Measurements from ENCODE around the gene RBM34.
A peak's percentile ranks its signal among the peaks of the same experiment; 100 is the strongest.
"Not testable (repeated sequence)": the region's sequence is repeated elsewhere in the genome, so short reads cannot be mapped to it uniquely, and the experiment has no call there.

The RBM34 gene

DNA sequence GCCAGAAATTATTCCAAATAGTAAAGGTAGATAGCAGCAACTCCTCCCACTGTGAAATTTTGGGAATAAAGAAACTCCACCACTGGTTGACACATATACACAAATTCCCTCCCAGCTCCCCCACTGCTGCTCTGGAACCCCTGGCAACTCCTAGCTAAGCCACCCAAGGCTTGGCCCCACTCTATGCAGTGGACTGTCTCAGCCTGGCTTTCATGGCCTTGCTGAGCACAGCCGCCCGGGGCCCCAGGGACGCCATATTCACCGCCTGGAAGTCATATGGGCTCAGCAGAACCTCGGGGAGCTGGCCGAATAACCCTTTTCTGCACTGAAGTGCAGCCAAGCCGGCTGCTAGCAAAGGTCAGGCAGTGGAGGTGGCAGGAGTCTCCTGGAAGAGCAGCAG is 15.4 kb upstream of the RBM34 start:
- no peak for TF ChIP-seq CTCF (IDR thresholded peaks at IDR 0.05)
- Histone ChIP-seq H3K36me3 (peaks cover 58 to 69% (median 62%) of the 10 kb centered on the region in 3 donors), H3K4me3 (no peak overlapping the region), H3K9me3 (no peaks in the 10 kb centered on the region), H3K27ac (no peak overlapping the region), H3K4me1 (no peaks in the 10 kb centered on the region), H3K27me3 (no peaks in the 10 kb centered on the region)
- DNase-seq, result no peak
- intact Hi-C loops (cut with DNase I; ENCODE audit: low total_unique reads), result no loop called here

- Histone ChIP-seq H3K27me3 (no peaks in the 10 kb centered on the region), H3K27ac (no peak overlapping the region), H3K4me1 (no peaks in the 10 kb centered on the region), H3K4me3 (no peak overlapping the region), H3K36me3 (peaks cover 44 to 76% (median 51%) of the 10 kb centered on the region in 3 donors), H3K9me3 (no peaks in the 10 kb centered on the region)
- intact Hi-C loops (cut with DNase I; ENCODE audit: low total_unique reads), result no loop called here
- no peak for DNase-seq
- TF ChIP-seq CTCF (IDR thresholded peaks at IDR 0.05), result no peak
These were observed 8.9 kb upstream of the RBM34 start for GRCh38 chr1:235169986-235170385.

DNA sequence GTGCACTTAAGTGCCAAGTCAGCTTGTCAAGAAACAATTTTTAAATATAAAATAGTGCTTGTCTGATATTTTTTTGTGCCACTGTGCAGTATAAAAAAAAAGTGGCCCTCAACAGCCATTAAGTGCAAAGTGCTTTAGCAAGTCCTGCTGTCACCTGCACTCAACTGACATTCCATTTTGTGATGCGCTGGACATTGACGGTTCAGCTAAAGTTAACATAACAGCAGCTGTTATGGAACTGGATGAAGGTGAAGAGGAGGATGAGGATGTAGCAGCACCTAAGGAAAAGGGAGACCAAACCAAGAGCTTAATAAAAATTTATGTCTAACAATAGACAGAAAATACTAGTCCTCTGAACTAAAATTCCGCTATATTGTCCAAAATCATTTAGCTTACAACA is 7.3 kb upstream of the RBM34 start:
- DNase-seq, result no peak

GRCh38 chr1:235161685-235162327 is 756 bp upstream of the RBM34 start:
- DNase-seq, result no peak
- peaks cover 8 to 28% (median 11%) of the 10 kb centered on the region in 3 donors for H3K36me3 ChIP-seq
- H3K27me3 ChIP-seq, result no peaks in the 10 kb centered on the region
- peaks cover 0 to 22% (median 10%) of the 10 kb centered on the region in 4 donors for H3K4me1 ChIP-seq
- intact Hi-C loops (cut with DNase I; ENCODE audit: low total_unique reads), result no loop called here
- peak overlapping the region; percentile 81 to 88 for H3K27ac ChIP-seq
- peak overlapping the region; percentile 63 to 88 for H3K4me3 ChIP-seq
- H3K9me3 ChIP-seq, result no peaks in the 10 kb centered on the region
- no peak for TF ChIP-seq CTCF (IDR thresholded peaks at IDR 0.05)

More for the DNA sequence above, 7.3 kb upstream of the RBM34 start:
- Histone ChIP-seq H3K27me3 (no peaks in the 10 kb centered on the region), H3K36me3 (peaks cover 32 to 63% (median 39%) of the 10 kb centered on the region in 3 donors), H3K4me3 (no peak overlapping the region), H3K4me1 (no peaks in the 10 kb centered on the region), H3K9me3 (no peaks in the 10 kb centered on the region), H3K27ac (no peak overlapping the region)
- TF ChIP-seq CTCF (IDR thresholded peaks at IDR 0.05), result no peak
- intact Hi-C loops (cut with DNase I; ENCODE audit: low total_unique reads), result no loop called here

DNA sequence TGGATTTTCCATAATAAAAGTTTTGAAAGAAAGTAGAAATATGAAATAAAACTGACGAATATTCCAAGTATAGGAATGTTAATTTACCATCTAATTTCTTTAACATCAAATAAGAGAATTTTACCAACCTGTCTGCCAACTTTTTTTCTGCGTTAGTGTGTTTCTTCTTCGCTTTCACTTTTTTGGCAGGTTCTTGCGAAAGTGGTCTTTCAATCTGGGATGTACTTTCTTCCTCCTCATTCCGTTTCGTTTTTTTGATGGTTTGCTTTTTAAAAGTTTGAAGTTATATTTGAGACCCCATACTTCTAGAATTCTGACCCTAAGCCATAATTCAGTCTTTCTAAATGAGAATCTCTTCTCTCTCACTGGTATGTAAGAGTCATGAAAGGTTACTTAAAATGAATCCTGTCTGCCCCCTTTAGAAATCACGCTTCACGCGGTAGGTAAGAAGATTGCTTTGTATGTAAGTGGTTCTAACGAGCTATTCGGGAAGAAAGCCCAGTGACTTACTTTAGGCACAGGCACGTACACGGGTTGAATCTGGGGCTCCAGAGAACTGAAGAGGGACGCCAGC is 580 bp downstream of the RBM34 start:
- H3K9me3 ChIP-seq, result no peaks in the 10 kb centered on the region
- no peaks in the 10 kb centered on the region for H3K27me3 ChIP-seq
- peak overlapping the region; percentile 63 to 88 for H3K4me3 ChIP-seq
- TF ChIP-seq CTCF (IDR thresholded peaks at IDR 0.05), result no peak
- peaks cover 14 to 36% (median 16%) of the 10 kb centered on the region in 3 donors for H3K36me3 ChIP-seq
- DNase-seq, result no peak
- intact Hi-C loops (cut with DNase I; ENCODE audit: low total_unique reads), result no loop called here
- peaks cover 0 to 25% (median 10%) of the 10 kb centered on the region in 4 donors for H3K4me1 ChIP-seq
- peak overlapping the region; percentile 81 to 88 for H3K27ac ChIP-seq

- H3K27ac ChIP-seq; H3K27me3 ChIP-seq; H3K9me3 ChIP-seq; intact Hi-C loops (cut with DNase I; ENCODE audit: low total_unique reads); DNase-seq: not testable (repeated sequence)
- peak overlapping the region; percentile 63 to 88 for H3K4me3 ChIP-seq
- peaks cover 14 to 42% (median 16%) of the 10 kb centered on the region in 3 donors for H3K36me3 ChIP-seq
- peaks cover 0 to 25% (median 10%) of the 10 kb centered on the region in 4 donors for H3K4me1 ChIP-seq
These were observed 1.1 kb downstream of the RBM34 start for GRCh38 chr1:235159930-235160329.

- DNase-seq; intact Hi-C loops (cut with DNase I; ENCODE audit: low total_unique reads); H3K9me3 ChIP-seq; H3K27ac ChIP-seq; H3K4me3 ChIP-seq; H3K27me3 ChIP-seq: not testable (repeated sequence)
- peaks cover 0 to 25% (median 10%) of the 10 kb centered on the region in 4 donors for H3K4me1 ChIP-seq
- peaks cover 15 to 48% (median 22%) of the 10 kb centered on the region in 3 donors for H3K36me3 ChIP-seq
These were observed 1.8 kb downstream of the RBM34 start for GRCh38 chr1:235159284-235159683.

All from tibial artery (tissue), 4 donors.